ENCODE measurements around the gene COL23A1.
"Not testable (repeated sequence)": the region's sequence is repeated elsewhere in the genome, so short reads cannot be mapped to it uniquely, and the experiment has no call there.

COL23A1 gene

GRCh38 chr5:178587763-178588611 lies 2.2 kb downstream of the COL23A1 start:
- no peak for DNase-seq

DNA sequence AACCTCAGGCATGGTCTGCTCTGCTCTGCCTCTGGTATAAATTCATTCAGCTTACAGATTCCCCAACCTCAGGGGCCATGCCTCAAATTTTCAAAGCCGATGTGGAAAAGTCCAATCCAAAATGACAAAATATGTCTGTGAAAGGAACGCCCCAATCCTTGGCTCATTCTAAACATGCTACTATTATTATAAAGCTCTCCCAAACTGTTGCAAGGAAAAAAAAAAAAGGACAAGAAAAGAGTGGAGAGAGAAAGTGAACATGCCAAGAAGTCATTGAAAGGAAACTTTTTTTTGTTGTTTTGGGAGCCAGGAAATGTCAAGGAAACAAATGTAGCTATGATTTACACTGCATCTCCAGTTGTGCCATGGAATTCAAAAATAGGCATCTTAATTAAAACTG lies 3.8 kb downstream of the COL23A1 start:
- no peak for DNase-seq

- not testable (repeated sequence) for DNase-seq
These were observed 4.8 kb downstream of the COL23A1 start for GRCh38 chr5:178585421-178585820.

DNA sequence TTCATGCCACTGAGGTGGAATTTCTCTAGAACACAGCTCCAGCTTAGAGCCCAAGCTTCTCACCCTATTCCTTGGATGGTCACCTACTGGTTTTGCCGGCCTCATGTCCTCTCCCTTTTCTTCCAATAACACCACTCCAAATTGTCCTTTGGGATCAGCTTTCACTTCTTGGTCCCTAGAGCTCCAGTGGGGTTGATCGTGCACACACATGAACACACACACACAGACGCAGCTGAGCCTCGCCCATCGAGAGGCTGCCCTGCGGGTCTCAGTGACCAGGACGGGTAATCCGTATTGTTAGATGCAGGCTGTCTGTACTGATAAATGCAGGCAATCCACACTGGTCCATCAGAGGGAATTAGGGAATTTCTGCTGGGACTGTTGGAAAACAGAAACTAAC lies 6.9 kb downstream of the COL23A1 start:
- DNase-seq: no peak

DNA sequence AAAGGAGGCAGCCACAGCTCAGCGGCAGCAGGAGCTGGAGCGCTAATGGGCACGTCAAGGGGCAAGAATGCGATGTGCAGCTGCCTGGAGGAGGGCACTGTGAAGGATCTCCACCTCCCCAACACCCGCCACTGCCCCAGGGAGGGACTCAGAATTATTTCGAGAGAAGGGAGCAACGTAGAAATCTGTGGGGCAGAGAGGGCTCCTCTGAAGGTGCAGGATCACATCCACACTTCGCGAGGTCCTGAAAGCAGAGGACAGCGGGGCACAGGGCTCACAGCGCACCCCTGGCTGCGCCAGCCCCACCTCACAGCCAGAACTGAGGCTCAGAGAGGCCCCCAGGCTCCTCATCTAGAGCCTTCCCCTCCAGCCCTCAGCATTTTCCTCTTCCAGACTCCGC lies 7.9 kb downstream of the COL23A1 start:
- DNase-seq: no peak

- no peak for DNase-seq
These were observed 8.6 kb downstream of the COL23A1 start for GRCh38 chr5:178581621-178582020.

DNA sequence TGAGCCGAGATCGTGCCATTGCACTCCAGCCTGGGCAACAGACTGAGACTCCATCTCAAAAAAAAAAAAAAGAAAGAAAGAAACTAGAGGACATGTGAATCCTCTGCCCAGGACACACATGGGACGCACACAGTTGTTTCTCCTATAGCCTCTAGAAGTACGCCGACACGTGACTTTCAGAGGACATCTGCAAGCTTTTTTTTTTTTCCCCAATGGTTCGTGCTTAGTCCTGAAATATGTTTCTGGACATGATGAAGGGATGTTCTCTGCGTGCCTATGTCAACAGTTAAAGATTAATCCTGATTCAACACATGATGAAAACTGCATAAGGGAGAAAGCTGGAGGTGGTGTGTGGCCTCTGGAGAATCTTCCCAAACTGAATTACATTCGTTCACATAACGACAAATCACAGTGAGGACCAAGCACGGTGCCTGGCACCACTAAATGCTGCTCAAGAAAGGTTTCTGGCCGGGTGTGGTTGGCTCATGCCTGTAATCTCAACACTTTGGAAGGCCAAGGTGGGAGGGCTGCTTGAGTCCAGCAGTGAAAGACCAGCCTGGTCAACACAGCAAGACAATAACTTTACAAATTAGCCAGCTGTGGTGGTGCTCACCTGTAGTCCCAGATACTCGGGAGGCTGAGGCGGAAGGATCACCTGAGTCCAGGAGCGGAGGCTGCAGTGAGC lies 9.8 kb downstream of the COL23A1 start:
- DNase-seq: no peak

GRCh38 chr5:178577944-178578343 lies 12.2 kb downstream of the COL23A1 start:
- DNase-seq: no peak

- no peak for DNase-seq
These were observed 12.8 kb downstream of the COL23A1 start for GRCh38 chr5:178577376-178577839.

- no peak for DNase-seq
These were observed 13.4 kb downstream of the COL23A1 start for GRCh38 chr5:178576591-178577351.

DNA sequence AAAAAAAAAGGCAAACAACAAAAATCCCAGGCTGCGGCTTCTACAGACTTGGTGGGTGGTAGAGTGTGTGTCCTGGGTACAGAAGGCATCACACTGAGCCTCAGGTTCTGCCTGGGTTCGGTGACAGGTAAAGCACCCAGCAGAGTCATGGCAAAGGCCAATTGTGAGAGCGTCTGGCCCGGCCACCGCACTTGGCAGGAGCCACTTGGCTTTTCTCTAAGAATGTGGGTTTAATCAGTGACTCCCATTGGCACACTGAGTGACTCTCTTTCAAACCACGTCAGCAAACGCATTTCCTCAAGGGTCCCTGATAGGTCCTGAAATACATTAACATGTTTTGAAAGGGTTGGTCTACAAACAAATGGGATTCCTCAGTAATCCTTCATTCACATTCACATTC lies 17.0 kb downstream of the COL23A1 start:
- DNase-seq: no peak

GRCh38 chr5:178572617-178573016 lies 17.6 kb downstream of the COL23A1 start:
- no peak for DNase-seq

GRCh38 chr5:178569485-178569884 lies 20.7 kb downstream of the COL23A1 start:
- DNase-seq: no peak

DNA sequence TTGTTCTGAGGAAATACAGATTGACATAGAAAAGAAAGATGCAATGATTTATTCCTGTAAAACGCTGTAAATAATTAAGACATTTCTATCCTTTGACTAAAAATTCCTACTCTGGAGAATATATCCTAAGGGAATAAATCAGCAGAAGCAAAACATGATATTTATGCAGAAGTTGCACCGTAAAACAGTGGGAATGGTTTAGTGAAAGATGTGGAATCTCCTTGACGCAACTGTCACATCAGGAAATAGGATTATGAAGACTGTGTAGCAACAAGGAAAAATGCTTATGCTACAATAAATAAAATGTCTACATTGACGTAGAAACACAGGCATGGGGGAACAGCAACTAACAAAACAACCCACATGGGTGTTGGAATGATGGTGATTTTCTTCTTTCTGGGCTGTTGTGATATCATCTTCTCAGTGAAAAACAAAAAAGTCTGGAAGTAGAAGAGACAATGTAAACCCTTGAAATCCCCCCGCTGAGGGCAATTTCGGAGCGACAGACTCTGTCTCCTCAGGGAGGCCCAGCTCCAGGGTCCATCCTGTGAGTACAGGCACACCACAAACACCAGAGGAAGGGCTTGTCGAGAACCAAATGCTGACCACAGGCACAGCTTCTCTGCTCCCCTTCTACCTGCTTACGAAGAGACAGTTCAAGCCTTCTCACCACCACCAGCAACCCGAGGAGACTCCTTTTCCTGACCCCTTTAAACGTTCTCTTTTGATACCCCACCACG lies 25.2 kb downstream of the COL23A1 start:
- no peak for DNase-seq

DNA sequence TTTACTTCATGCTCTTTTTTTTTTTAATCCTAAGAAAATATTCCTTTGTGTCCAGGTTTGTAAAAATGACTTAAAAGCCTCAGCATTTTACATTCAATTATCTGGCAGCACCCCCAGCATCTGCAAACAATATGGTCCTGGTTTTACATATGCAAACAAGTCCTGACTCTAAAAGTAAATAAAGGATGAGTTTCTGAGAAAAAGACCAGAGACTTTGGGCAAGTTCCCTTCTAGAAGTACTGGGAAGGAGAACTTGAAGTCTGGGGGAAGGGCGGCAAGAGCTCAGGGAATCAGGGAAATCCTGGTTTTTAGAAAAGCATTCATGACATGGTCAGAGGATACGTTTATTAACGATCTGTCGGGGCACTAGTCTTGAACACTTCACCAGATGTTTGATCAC lies 25.8 kb downstream of the COL23A1 start:
- no peak for DNase-seq

DNA sequence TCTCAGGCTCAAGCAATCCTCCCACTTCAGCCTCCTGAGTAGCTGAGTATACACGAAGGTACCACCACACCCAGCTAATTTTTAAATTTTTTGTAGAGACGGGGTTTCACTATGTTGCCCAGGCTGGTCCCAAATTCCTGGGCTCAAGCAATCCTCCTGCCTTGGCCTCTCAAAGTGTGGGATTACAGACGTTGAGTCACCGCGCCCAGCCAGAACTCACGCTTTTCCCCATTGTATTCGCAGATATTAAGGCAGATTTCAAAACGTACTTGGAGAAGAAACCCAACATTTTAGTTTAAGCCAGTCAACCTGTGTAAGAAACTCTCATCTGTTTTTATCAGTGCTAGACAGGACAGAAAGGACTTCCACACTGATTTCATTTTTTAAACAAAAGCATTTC lies 26.6 kb downstream of the COL23A1 start:
- no peak for DNase-seq

DNA sequence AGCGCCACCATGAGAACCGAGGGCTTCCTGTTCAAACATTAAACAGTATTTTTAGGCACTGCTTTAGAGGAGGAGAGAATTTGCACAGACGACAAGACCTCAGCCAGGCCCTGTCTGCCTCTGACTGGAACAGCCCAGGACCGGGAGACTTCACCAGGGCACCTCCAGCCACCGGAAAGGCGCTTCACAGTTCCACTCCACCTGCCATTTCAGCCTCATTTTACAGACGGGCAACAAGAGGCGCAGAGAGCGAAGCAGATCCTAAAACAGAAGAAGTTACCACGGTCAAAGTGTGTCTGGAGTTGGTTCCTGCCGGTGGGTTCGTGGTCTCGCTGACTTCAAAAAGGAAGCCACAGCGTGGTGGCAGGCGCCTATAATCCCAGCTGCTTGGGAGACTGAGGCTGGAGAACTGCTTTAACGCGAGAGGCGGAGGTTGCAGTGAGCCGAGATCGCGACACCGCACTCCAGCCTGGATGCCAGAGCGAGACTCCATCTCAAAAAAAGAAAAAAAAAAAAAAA lies 28.4 kb downstream of the COL23A1 start:
- no peak for DNase-seq

DNA sequence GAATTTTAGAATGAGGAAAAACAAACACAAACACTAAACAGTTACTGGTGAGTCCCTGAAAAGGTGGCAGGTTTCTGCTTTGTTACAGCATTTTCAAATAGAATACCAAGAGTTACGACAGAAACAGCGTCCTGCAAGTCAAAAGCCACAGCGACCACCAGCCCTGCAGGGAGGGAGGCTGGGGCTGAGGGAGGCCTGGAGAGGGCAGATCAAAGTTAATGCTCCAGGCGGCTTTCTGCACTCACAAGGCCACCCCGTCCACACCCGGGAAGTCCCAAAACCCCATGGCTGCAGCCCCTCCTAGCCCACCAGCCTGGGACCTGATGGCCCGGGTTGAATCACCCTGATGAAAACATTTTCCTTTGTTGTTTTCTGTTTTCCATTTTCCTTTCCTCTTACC lies 29.3 kb downstream of the COL23A1 start:
- DNase-seq: no peak

DNA sequence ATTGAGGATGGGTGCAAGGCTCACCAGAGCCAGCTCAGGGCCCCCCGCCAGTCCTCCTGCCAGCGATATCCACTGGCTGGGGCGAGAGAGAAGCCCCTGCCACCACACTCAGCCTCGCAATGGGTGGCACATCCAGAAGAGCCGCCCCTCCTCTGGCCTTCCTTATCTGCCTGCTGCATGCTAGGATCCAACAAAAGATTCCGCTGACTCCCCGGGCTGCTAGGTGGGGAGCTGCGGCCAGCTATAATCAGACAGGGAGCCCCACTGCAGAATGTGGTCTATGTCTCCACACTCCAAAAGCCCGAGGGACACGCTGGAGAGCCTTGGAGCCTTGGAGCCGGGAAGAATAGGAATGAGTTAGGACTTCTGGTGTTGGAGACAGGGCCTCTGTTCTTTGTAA lies 32.8 kb downstream of the COL23A1 start:
- DNase-seq: no peak

DNA sequence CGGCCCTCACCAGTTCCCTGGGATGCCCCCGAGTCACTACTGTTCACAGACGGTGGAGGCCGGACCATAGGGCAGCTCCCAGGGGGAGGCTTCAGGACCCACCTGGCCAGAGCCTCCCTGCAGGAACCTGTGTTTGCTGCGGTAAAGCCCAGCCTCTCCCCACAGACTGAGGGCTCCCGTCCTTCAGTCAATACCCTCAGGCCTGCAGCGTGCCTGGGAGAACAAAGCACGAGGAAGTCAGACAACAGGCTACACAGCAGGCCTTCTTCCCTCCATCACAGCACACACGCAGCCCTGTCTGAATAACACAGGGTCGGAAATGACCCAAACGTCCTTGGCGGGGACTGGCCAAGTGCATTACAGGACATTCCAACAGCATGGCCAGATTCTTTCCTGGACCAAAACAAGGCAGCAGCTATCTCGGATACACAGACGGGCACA lies 34.4 kb downstream of the COL23A1 start:
- no peak for DNase-seq

DNA sequence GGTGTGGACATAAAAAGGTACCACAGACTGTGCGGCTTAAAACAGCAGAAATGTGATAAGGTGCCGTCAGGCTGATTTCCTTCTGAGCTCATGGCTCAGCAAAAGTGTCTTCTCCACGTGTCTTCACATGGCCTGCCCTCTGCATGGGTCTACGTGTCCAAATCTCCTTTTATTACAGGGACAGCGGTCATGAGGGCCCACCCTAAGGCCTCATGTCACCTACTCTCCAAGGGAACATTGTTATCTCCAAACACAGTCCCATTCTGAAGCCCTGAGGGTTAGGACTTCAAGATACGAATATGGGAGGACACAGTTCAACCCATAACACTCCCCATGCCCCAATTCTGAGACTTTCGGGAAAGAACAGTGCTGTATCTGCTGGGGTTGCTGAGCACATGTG lies 35.2 kb downstream of the COL23A1 start:
- no peak for DNase-seq

- DNase-seq: no peak
These were observed 35.9 kb downstream of the COL23A1 start for GRCh38 chr5:178554311-178554710.

DNA sequence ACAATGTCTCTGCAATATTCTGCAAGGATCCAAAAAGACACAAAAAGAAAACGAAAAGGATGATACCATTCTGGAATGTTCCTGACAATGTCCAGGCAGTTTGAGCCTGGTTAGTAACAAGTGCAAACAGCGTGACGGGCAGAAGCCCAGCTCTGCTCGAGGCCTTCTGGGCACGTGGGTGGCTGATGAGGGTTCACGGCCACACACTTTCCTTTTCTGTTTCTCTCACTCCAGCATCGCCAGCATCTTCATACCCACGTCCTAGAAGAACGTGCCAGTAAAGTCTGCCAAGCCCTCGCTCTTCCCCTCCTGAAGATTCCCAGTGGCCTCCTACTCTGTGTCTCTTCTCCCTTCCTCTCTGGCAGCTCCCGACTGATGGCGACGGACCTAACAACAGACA lies 36.7 kb downstream of the COL23A1 start:
- DNase-seq: no peak
